Upper lobe of left lung (tissue), 6 donors: ENCODE data around the gene TRIM15. TPM values are rescaled to one million over a fixed set of nuclear protein-coding genes. Genes with fewer than 3 reads are reported as not detected.

Source experiments
- ATAC-seq, 2 donors: fragments of 200-7000 bp; cut with Tn5 transposase; one replicate each; pipeline ENCODE4 v1.9.1; 2022; ENCODE audit warnings: mild to moderate bottlenecking in 2 of 2, moderate library complexity in 2 of 2; ENCODE audit not compliant: low FRiP score in 2 of 2
- DNase-seq, 2 donors: peaks; one replicate each; pipeline ENCODE4 v3.0.0-alpha.2; 2019 to 2020
- H3K27ac ChIP-seq, 4 donors: fragments of 200-600 bp; sonication (generic); one replicate each; pipeline ENCODE4 v1.5.1; 2016 to 2019
- H3K27me3 ChIP-seq, 4 donors: fragments of 200-600 bp; sonication (generic); one replicate each; pipeline ENCODE4 v1.5.1; 2017 to 2019
- H3K36me3 ChIP-seq, 4 donors: fragments of 200-600 bp; sonication (generic); one replicate each; pipeline ENCODE4 v1.5.1; 2016 to 2019
- H3K4me1 ChIP-seq, 4 donors: fragments of 200-600 bp; sonication (generic); one replicate each; pipeline ENCODE4 v1.5.1; 2018 to 2019
- H3K4me3 ChIP-seq, 4 donors: fragments of 200-600 bp; sonication (generic); one replicate each; pipeline ENCODE4 v1.5.1; 2017 to 2019; ENCODE audit warnings: mild to moderate bottlenecking in 2 of 4, moderate library complexity in 1 of 4
- H3K9me3 ChIP-seq, 4 donors: fragments of 200-600 bp; sonication (generic); one replicate each; pipeline ENCODE4 v1.5.1; 2018 to 2019
- EP300 ChIP-seq, 4 donors: sonication (generic); formaldehyde crosslinking; IDR thresholded peaks; one replicate each; pipeline ENCODE4 v1.5.1; 2017; ENCODE audit warnings: antibody characterized with exemption in 4 of 4, control low read depth in 2 of 4
- POLR2A ChIP-seq, 4 donors: fragments of 450-650 bp; IDR thresholded peaks; one replicate each; pipeline ENCODE4 v1.5.1; 2016 to 2017; ENCODE audit warnings: antibody characterized with exemption in 4 of 4, mild to moderate bottlenecking in 2 of 4
- POLR2AphosphoS5 ChIP-seq, 2 donors: sonication (generic); formaldehyde crosslinking; IDR thresholded peaks; one replicate each; pipeline ENCODE4 v1.5.1; 2017; ENCODE audit warnings: antibody characterized with exemption in 2 of 2
- WGBS, 2 donors: methylation state at CpG; one replicate each; pipeline ENCODE4 v1.1.5; 2017 to 2018; 5-methylcytosine and 5-hydroxymethylcytosine counted together
- total RNA-seq, 6 donors: library from RNA; depleted of rRNA in 4 of 6; stranded (reverse); fragments of >200 nt in 4 of 6; gene quantifications; one replicate each; pipeline versions ENCODE4 v1.1.0 to v1.2.1, GENCODE V29; 2016 to 2021
- TF ChIP-seq, protein P1 (sequence below), 6 experiments: fragments of 450-650 bp in 4 of 6; fragments of 200-600 bp in 2 of 6; sonication (generic) in 2 of 6; IDR thresholded peaks; one replicate each; pipeline ENCODE4 v1.5.1; 2016 to 2019; ENCODE audit warnings: antibody characterized with exemption in 6 of 6
- donor health status: DM: no; HTN: no; CAD: no; lungs with moderate emphysema.
- donor health status: DM: no; HTN: yes; CAD: no; lungs with severe emphysema.

The TRIM15 gene
- total RNA-seq, 6 donors from 2014 or later, result 0.30 to 1.0 TPM; not detected in 4

DNA sequence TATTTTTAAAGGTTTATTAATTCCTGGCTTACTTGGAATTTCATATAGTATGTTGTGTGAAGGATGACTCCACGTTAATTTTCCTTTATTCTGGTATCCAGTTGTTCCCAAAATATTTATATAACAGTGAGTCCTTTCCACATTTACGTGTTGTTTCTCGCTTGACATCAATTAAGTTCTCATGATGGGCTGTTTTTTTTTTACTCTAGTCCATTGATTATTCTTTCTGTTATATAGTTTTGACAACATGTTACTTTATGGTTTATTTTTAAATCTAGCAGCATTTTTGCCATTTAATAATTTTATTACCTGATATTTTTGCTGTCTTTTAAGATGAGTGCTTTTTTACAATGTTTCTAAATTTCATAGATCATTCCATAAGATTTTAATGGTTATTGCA is 20.7 kb upstream of the TRIM15 start:
- Histone ChIP-seq H3K4me3 (no peak overlapping the region), H3K4me1 (no peaks in the 10 kb centered on the region), H3K9me3 (no peaks in the 10 kb centered on the region), H3K27ac (no peak overlapping the region), H3K36me3 (no peaks in the 10 kb centered on the region), H3K27me3 (no peaks in the 10 kb centered on the region)
- ATAC-seq, result no peak
- DNase-seq, result no peak
- WGBS, 2 donors, result 69 to 76% methylated on average over 3 of the region's 3 CpGs
- no peak for TF ChIP-seq POLR2AphosphoS5 (IDR thresholded peaks at IDR 0.05)
- TF ChIP-seq POLR2A (IDR thresholded peaks at IDR 0.05), result no peak
- TF ChIP-seq EP300 (IDR thresholded peaks at IDR 0.05), result no peak
- TF ChIP-seq, protein P1, sequence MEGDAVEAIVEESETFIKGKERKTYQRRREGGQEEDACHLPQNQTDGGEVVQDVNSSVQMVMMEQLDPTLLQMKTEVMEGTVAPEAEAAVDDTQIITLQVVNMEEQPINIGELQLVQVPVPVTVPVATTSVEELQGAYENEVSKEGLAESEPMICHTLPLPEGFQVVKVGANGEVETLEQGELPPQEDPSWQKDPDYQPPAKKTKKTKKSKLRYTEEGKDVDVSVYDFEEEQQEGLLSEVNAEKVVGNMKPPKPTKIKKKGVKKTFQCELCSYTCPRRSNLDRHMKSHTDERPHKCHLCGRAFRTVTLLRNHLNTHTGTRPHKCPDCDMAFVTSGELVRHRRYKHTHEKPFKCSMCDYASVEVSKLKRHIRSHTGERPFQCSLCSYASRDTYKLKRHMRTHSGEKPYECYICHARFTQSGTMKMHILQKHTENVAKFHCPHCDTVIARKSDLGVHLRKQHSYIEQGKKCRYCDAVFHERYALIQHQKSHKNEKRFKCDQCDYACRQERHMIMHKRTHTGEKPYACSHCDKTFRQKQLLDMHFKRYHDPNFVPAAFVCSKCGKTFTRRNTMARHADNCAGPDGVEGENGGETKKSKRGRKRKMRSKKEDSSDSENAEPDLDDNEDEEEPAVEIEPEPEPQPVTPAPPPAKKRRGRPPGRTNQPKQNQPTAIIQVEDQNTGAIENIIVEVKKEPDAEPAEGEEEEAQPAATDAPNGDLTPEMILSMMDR (IDR thresholded peaks at IDR 0.05), result no peak

DNA sequence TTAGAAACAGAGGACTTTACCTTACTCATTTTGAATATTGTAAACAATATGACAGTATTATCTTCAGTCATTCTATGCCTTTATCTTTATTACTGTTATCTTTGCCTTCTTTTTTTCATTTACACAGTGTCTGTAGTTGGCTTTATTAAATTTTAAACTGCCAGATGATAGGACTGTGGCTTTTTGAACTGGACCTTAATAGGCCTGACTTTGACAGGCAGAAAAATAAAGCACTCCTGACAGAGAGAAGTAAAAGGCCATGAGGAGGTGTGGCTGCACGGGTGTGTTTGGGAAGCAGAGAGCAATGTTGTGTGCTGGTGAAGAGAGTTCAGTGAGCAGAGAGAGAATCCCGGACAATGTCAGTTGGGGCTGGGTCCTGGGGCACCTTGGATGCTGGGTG is 19.6 kb upstream of the TRIM15 start:
- 65 to 67% methylated on average over 2 of the region's 2 CpGs for WGBS, 2 donors
- ATAC-seq (no peak), DNase-seq (no peak)
- no peak overlapping the region for H3K27ac ChIP-seq
- no peaks in the 10 kb centered on the region for H3K9me3 ChIP-seq
- no peaks in the 10 kb centered on the region for H3K36me3 ChIP-seq
- no peaks in the 10 kb centered on the region for H3K4me1 ChIP-seq
- TF ChIP-seq POLR2A (IDR thresholded peaks at IDR 0.05), result no peak
- TF ChIP-seq EP300 (IDR thresholded peaks at IDR 0.05), result no peak
- TF ChIP-seq, protein P1 (IDR thresholded peaks at IDR 0.05), result no peak
- TF ChIP-seq POLR2AphosphoS5 (IDR thresholded peaks at IDR 0.05), result no peak
- H3K27me3 ChIP-seq, result no peaks in the 10 kb centered on the region
- H3K4me3 ChIP-seq, result no peak overlapping the region

DNA sequence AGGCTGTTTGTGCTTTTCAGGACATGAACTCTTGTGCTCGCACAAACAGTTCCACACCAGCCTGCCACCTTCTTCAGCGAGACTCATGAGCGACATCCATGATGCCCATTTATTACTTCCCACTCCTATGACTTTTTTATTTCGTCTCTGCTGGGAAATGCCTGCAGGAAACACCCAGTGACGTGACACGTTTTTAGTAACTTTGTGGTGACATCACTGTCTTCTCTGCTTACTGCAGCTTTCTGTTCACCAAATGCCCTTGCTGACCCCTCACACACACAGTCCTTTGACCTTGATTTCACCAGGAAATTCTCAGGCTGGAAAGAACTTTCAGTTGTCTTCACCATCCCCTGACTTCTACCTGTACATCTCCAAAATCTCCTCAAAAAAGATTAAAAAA is 18.5 kb upstream of the TRIM15 start:
- Histone ChIP-seq H3K4me3 (no peak overlapping the region), H3K4me1 (no peaks in the 10 kb centered on the region), H3K27me3 (no peaks in the 10 kb centered on the region), H3K27ac (no peak overlapping the region), H3K36me3 (no peaks in the 10 kb centered on the region), H3K9me3 (no peaks in the 10 kb centered on the region)
- ATAC-seq (no peak), DNase-seq (no peak)
- TF ChIP-seq POLR2AphosphoS5 (IDR thresholded peaks at IDR 0.05), result no peak
- TF ChIP-seq, protein P1 (IDR thresholded peaks at IDR 0.05), result no peak
- 54 to 71% methylated on average over 6 of the region's 6 CpGs for WGBS, 2 donors

DNA sequence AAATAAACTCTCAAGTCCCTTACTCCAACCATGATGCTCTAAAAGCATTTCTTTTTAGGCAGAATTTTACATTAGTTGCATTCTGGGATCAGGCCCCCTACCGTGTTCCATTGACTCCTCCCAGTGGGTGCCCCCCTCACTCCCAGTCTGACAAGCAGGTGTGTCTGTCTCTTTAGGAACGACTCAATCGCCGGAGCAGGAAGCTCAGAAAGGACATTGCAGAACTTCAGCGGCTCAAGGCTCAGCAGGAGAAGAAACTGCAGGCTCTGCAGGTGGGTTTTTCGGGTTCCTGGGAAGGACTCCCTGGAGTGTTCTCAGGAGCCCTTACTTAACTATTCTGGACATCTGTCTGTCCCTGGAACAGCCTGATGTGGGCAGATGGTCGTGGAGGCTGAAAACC is 17.5 kb upstream of the TRIM15 start:
- H3K4me3 ChIP-seq, result no peak overlapping the region
- no peak for DNase-seq
- 58 to 59% methylated on average over 6 to 7 of the region's 7 CpGs for WGBS, 2 donors
- H3K4me1 ChIP-seq, result no peaks in the 10 kb centered on the region
- no peaks in the 10 kb centered on the region for H3K9me3 ChIP-seq
- no peak for ATAC-seq
- no peak overlapping the region for H3K27ac ChIP-seq
- no peaks in the 10 kb centered on the region for H3K36me3 ChIP-seq
- TF ChIP-seq POLR2AphosphoS5 (IDR thresholded peaks at IDR 0.05) (no peak), POLR2A (IDR thresholded peaks at IDR 0.05) (no peak), EP300 (IDR thresholded peaks at IDR 0.05) (no peak)
- TF ChIP-seq, protein P1 (IDR thresholded peaks at IDR 0.05), result no peak
- H3K27me3 ChIP-seq, result no peaks in the 10 kb centered on the region

DNA sequence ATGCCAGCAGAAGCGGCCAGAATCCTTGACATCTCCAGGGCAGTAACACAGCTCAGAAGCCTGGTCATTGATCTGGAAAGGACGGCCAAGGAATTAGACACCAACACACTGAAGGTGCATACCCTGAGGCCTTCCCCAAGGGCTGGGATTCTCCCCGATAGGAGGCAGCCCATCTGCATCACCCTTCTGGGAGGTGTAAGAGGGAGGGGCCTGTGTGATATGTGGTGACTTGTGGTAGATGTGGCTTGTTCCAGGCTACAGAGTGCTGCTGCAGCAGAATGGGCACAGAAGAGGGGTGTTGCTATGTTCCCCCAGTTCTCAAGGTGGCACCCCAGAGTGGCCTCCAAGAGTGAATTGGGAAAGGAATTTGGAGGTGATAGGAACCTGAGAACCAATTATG is 16.2 kb upstream of the TRIM15 start:
- Histone ChIP-seq H3K36me3 (no peaks in the 10 kb centered on the region), H3K4me1 (no peaks in the 10 kb centered on the region), H3K27ac (no peak overlapping the region), H3K9me3 (no peaks in the 10 kb centered on the region), H3K27me3 (no peaks in the 10 kb centered on the region), H3K4me3 (no peak overlapping the region)
- ATAC-seq (no peak), DNase-seq (no peak)
- no peak for TF ChIP-seq POLR2AphosphoS5 (IDR thresholded peaks at IDR 0.05)
- TF ChIP-seq, protein P1 (IDR thresholded peaks at IDR 0.05), result no peak
- no peak for TF ChIP-seq EP300 (IDR thresholded peaks at IDR 0.05)
- TF ChIP-seq POLR2A (IDR thresholded peaks at IDR 0.05), result no peak
- 71 to 84% methylated on average over 1 to 3 of the region's 3 CpGs for WGBS, 2 donors
